ENCODE measurements around the gene DUSP8. TPM values are rescaled to one million over a fixed set of nuclear protein-coding genes. Genes with fewer than 3 reads are reported as not detected.

Gene DUSP8
- 0.17 and 0.54 TPM in 2 replicates for total RNA-seq

GRCh38 chr11:1572197-1573076 lies at the start of gene DUSP8:
TSS of gene DUSP8 (minus strand) at chr11:1572271. CDS start at chr11:1565826, 6,445 bp downstream.

DNA sequence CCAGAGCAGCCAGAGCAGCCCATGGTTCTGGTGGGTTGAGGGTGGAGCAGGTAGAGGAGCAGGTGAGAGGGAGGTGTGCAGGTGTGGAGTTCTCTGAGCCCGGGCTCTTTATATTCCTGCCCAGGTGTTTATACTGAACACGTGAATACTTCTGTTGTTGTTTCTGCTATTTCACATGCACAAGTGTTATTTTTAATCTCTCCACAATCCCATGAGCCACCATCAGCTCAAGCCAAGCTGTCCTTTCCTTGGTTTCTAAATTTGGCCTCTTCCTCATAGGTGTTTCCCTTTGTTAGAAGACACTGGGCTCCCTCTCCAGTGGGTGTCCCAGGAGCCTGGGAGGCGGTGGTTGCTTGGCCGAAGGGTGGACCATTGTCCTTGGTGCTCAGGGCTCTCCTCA lies 36.3 kb upstream of the DUSP8 start, which contains the start of gene KRTAP5-3:
TSS of gene KRTAP5-3 (minus strand) at position 101 of the 400 bp plus-strand sequence. CDS start at position 23, 78 bp downstream.

DNA sequence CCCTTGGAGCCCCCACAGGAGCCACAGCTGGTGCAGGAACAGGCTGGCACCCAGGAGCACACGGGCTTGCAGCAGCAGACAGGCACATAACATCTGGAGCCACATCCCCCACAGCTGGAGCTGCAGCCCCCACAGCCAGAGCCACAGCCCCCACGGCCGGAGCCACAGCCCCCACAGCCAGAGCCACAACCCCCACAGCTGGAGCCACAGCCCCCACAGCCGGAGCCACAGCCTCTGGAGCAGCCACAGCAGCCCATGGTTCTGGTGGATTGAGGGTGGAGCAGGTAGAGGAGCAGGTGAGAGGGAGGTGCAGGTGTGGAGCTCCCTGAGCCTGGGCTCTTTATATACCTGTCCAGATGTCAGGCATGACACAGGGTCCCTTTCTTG lies 25.9 kb upstream of the DUSP8 start, which contains the start of gene KRTAP5-2:
TSS of gene KRTAP5-2 (minus strand) at position 301 of the 387 bp plus-strand sequence. CDS start at position 257, 44 bp downstream.

GRCh38 chr11:1584661-1585370 lies 12.7 kb upstream of the DUSP8 start, which contains the start of gene KRTAP5-1:
TSS of gene KRTAP5-1 (minus strand) at chr11:1585283. CDS start at chr11:1585249, 34 bp downstream.

Other genes starting within 250 kb of the DUSP8 start
- gene BRSK2, start 182.3 kb downstream of the DUSP8 start, total RNA-seq: 0.17 and 0.33 TPM in 2 replicates
- 46.8 and 48.5 TPM in 2 replicates for gene MOB2, start 85.5 kb downstream of the DUSP8 start, total RNA-seq
- gene KRTAP5-1, start 13.0 kb upstream of the DUSP8 start, total RNA-seq: not detected in 2 replicates
- gene KRTAP5-2, start 26.0 kb upstream of the DUSP8 start, total RNA-seq: not detected in 2 replicates
- gene KRTAP5-3, start 36.2 kb upstream of the DUSP8 start, total RNA-seq: not detected in 2 replicates
- not detected in 2 replicates for gene KRTAP5-4, start 49.9 kb upstream of the DUSP8 start, total RNA-seq
- not detected in 2 replicates for gene KRTAP5-5, start 57.5 kb upstream of the DUSP8 start, total RNA-seq
- 0.26 and 0.65 TPM in 2 replicates for gene KRTAP5-6, start 124.9 kb upstream of the DUSP8 start, total RNA-seq
- 0.52 and 0.98 TPM in 2 replicates for gene IFITM10, start 178.3 kb upstream of the DUSP8 start, total RNA-seq
- gene CTSD, start 191.7 kb upstream of the DUSP8 start, total RNA-seq: 209 and 595 TPM in 2 replicates